Tibial nerve (tissue), 4 donors: ENCODE measurements around the gene HOXD9. TPM values are rescaled to one million over a fixed set of nuclear protein-coding genes. Genes with fewer than 3 reads are reported as not detected.

Experiments
- DNase-seq, 2 donors: peaks; one replicate each; pipeline ENCODE4 v3.0.0-alpha.2; 2019; ENCODE audit warnings: low spot score in 2 of 2
- H3K27ac ChIP-seq, 4 donors: fragments of 200-600 bp; sonication (generic) in 3 of 4; one replicate each; pipeline ENCODE4 v1.5.1; 2017 to 2019; ENCODE audit warnings: mild to moderate bottlenecking in 1 of 4
- H3K27me3 ChIP-seq, 2 donors: fragments of 200-600 bp; sonication (generic) in 1 of 2; one replicate each; pipeline versions ENCODE4 v1.5.1 to v1.6.0; 2017 to 2019
- H3K36me3 ChIP-seq, 3 donors: fragments of 200-600 bp; sonication (generic); one replicate each; pipeline ENCODE4 v1.5.1; 2018 to 2019
- H3K4me1 ChIP-seq, 4 donors: fragments of 200-600 bp; sonication (generic) in 3 of 4; one replicate each; pipeline ENCODE4 v1.5.1; 2017 to 2019
- H3K4me3 ChIP-seq, 4 donors: fragments of 200-600 bp; sonication (generic) in 3 of 4; one replicate each; pipeline ENCODE4 v1.5.1; 2017 to 2019; ENCODE audit warnings: mild to moderate bottlenecking in 1 of 4, moderate library complexity in 1 of 4
- H3K9me3 ChIP-seq, 4 donors: fragments of 200-600 bp; sonication (generic) in 3 of 4; one replicate each; pipeline ENCODE4 v1.5.1; 2017 to 2019
- CTCF ChIP-seq, 5 experiments: fragments of 200-600 bp in 3 of 5; fragments of 450-650 bp in 2 of 5; sonication (generic) in 3 of 5; IDR thresholded peaks; one replicate each; pipeline ENCODE4 v1.5.1; 2016 to 2019; ENCODE audit warnings: antibody characterized with exemption in 5 of 5, mild to moderate bottlenecking in 3 of 5, moderate library complexity in 2 of 5
- EP300 ChIP-seq, 2 donors: sonication (generic); formaldehyde crosslinking; IDR thresholded peaks; one replicate each; pipeline ENCODE4 v1.6.1; 2017; ENCODE audit warnings: antibody characterized with exemption in 2 of 2, mild to moderate bottlenecking in 1 of 2
- POLR2A ChIP-seq, 2 donors: fragments of 450-650 bp; IDR thresholded peaks; one replicate each; pipeline ENCODE4 v1.6.1; 2017; ENCODE audit warnings: antibody characterized with exemption in 2 of 2, mild to moderate bottlenecking in 2 of 2, moderate library complexity in 2 of 2
- WGBS, 2 donors: methylation state at CpG; one replicate each; pipeline ENCODE4 v1.1.5; 2018; 5-methylcytosine and 5-hydroxymethylcytosine counted together
- total RNA-seq, 4 donors: library from RNA; depleted of rRNA; stranded (reverse); fragments of >200 nt; gene quantifications; one replicate each; pipeline ENCODE4 v1.1.0, GENCODE V29; 2016

The HOXD9 gene
- total RNA-seq, 4 donors from 2014 or later = 1.9 to 9.4 (median 5.9) TPM

DNA sequence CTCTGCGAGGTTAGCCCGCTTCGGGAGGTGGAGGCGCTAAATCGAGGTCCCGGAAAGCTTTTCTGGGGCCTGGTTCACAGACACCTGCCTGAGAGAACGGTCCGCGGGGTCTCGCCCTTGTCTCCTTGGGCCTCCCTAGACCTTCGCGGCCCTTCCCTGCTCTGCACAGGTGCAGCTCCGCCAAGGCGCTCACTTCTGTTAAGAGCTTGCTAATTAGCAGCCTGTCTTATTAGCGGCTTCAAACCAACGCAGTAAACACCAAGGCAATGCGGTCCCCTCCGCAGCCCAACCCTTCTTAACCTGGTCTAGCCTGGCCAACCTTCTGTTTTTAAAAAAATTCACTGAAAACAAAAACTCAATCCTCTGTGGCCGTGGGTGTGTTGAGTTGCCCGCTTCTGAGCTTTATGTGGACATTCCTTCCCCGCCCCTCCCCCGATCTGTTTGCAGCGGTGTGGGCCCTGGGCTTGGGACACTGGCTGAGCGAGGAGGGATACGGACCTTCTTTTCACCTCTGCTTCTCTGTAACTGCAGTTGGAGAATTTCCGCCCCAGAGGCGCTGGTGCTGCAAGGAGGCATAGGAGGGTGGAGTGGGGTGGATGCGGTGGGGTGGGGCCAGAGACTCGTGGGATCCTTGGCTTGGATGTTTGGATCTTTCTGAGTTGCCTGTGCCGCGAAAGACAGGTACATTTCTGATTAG lies 25.4 kb downstream of the HOXD9 start:
- no peak for DNase-seq
- H3K27ac ChIP-seq = no peak overlapping the region
- 72 to 74% methylated on average over 27 to 30 of the region's 31 CpGs for WGBS, 2 donors
- H3K4me1 ChIP-seq = no peaks in the 10 kb centered on the region
- H3K4me3 ChIP-seq = no peak overlapping the region
- peaks cover 0 to 70% of the 10 kb centered on the region in 2 donors for H3K27me3 ChIP-seq
- no peaks in the 10 kb centered on the region for H3K9me3 ChIP-seq
- TF ChIP-seq POLR2A (IDR thresholded peaks at IDR 0.05) (no peak), EP300 (IDR thresholded peaks at IDR 0.05) (no peak), CTCF (IDR thresholded peaks at IDR 0.05) (no peak)
- peaks cover 0 to 39% (median 0%) of the 10 kb centered on the region in 3 donors for H3K36me3 ChIP-seq

DNA sequence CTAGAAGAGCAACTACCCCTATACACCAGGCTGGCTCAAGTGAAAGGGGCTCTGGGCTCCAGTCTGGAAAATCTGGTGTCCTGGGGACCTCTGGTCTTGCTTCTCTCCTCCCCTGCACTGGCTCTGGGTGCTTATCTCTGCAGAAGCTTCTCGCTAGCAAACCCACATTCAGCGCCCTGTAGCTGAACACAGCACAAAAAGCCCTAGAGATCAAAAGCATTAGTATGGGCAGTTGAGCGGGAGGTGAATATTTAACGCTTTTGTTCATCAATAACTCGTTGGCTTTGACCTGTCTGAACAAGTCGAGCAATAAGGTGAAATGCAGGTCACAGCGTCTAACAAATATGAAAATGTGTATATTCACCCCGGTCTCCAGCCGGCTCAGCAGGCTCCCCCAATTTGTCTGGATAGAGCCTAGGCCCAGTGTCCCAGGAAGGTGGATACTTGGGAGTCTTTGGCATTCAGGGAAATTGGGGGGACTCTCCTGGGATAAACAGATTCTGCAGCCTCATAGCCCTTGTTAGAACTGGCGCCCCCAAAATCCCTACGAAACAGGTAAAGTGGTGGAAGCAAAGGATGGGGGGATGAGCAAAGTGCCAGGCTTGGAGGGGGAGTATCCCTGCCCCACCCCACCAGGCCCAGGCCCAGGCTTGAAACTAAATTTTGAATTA lies 26.4 kb downstream of the HOXD9 start:
- H3K36me3 ChIP-seq = peaks cover 0 to 48% (median 0%) of the 10 kb centered on the region in 3 donors
- no peak for DNase-seq
- no peak overlapping the region for H3K4me3 ChIP-seq
- whole genome bisulfite sequencing, 2 donors = 81 to 91% methylated on average over 11 of the region's 11 CpGs
- H3K27ac ChIP-seq = no peak overlapping the region
- no peaks in the 10 kb centered on the region for H3K4me1 ChIP-seq
- peaks cover 0 to 77% of the 10 kb centered on the region in 2 donors for H3K27me3 ChIP-seq
- TF ChIP-seq EP300 (IDR thresholded peaks at IDR 0.05) (no peak), CTCF (IDR thresholded peaks at IDR 0.05) (no peak), POLR2A (IDR thresholded peaks at IDR 0.05) (no peak)
- no peaks in the 10 kb centered on the region for H3K9me3 ChIP-seq

DNA sequence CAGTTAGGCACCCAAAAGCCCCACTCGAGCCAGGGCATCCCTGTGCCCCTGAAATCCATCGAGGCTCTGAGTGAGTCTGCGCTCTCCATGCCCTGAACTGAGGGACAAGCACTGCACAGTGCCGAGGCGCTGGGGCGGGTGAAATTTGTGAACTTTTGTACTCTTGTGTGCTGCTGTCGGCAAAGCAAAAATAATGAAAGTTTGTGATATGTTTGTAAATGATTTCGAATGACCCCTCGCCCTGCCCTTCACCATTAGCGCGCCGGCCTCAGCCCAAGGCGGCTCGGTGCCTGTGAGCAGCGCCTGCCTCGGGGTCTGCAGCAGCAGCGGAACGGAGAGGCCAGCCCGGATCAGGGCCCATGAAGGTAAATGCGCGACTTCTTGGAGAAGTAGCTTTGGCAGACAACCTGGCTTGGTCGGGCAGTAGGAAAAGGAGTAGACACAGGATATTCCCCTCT lies 27.0 kb downstream of the HOXD9 start:
- Histone ChIP-seq H3K9me3 (no peaks in the 10 kb centered on the region), H3K36me3 (peaks cover 0 to 49% (median 0%) of the 10 kb centered on the region in 3 donors), H3K27ac (no peak overlapping the region), H3K4me3 (no peak overlapping the region), H3K27me3 (peaks cover 0 to 78% of the 10 kb centered on the region in 2 donors), H3K4me1 (no peaks in the 10 kb centered on the region)
- TF ChIP-seq POLR2A (IDR thresholded peaks at IDR 0.05) (no peak), CTCF (IDR thresholded peaks at IDR 0.05) (no peak), EP300 (IDR thresholded peaks at IDR 0.05) (no peak)
- 74 to 85% methylated on average over 22 of the region's 22 CpGs for WGBS, 2 donors
- no peak for DNase-seq

GRCh38 chr2:176149939-176150583 lies 27.5 kb downstream of the HOXD9 start:
- TF ChIP-seq EP300 (IDR thresholded peaks at IDR 0.05) = no peak
- TF ChIP-seq CTCF (IDR thresholded peaks at IDR 0.05) = no peak
- Histone ChIP-seq H3K27ac (no peak overlapping the region), H3K4me3 (no peak overlapping the region), H3K27me3 (peaks cover 0 to 84% of the 10 kb centered on the region in 2 donors), H3K4me1 (no peaks in the 10 kb centered on the region), H3K36me3 (peaks cover 0 to 51% (median 0%) of the 10 kb centered on the region in 3 donors), H3K9me3 (no peaks in the 10 kb centered on the region)
- WGBS, 2 donors = 81 to 88% methylated on average over 24 of the region's 24 CpGs
- no peak for DNase-seq
